Measurements from ENCODE around the gene FRS3. TPM values are rescaled to one million over a fixed set of nuclear protein-coding genes. Genes with fewer than 3 reads are reported as not detected.

The FRS3 gene
- total RNA-seq, 2 donors from 2014 or later, result 5.9 to 18.4 TPM

DNA sequence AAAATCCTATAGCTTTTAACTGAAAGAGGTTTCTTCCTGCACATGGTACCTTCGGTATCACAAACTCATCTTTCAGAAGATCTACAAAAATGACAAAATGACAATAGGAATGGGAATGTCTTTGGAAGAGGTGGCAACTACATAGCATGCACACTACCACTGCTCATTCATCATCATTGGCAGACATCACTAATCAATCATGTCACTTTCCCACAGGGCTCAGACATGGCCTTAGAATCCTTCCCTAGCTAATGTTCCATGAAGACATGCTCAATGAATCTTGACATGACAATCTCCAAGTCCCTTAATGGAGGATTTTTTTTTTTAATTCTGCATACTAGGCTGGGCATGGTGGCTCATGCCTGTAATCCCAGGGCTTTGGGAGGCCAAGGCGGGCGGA lies 29.3 kb downstream of the FRS3 start:
- Histone ChIP-seq H3K4me1 (replicated peaks) (no peaks in the 10 kb centered on the region), H3K4me3 (no peak overlapping the region), H3K36me3 (no peaks in the 10 kb centered on the region), H3K27ac (no peak overlapping the region), H3K9me3 (no peaks in the 10 kb centered on the region), H3K27me3 (replicated peaks; ENCODE audit: insufficient read depth) (no peaks in the 10 kb centered on the region)
- TF ChIP-seq POLR2A (IDR thresholded peaks at IDR 0.05), result no peak
- no peak for TF ChIP-seq POLR2AphosphoS5 (IDR thresholded peaks at IDR 0.05)
- TF ChIP-seq, protein P1, sequence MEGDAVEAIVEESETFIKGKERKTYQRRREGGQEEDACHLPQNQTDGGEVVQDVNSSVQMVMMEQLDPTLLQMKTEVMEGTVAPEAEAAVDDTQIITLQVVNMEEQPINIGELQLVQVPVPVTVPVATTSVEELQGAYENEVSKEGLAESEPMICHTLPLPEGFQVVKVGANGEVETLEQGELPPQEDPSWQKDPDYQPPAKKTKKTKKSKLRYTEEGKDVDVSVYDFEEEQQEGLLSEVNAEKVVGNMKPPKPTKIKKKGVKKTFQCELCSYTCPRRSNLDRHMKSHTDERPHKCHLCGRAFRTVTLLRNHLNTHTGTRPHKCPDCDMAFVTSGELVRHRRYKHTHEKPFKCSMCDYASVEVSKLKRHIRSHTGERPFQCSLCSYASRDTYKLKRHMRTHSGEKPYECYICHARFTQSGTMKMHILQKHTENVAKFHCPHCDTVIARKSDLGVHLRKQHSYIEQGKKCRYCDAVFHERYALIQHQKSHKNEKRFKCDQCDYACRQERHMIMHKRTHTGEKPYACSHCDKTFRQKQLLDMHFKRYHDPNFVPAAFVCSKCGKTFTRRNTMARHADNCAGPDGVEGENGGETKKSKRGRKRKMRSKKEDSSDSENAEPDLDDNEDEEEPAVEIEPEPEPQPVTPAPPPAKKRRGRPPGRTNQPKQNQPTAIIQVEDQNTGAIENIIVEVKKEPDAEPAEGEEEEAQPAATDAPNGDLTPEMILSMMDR (IDR thresholded peaks at IDR 0.05), result no peak
- 100% methylated on average over 3 of the region's 3 CpGs for whole genome bisulfite sequencing
- intact Hi-C loops (cut with DNase I), result no loop called here
- no peak for DNase-seq (ENCODE audit: low spot score)

DNA sequence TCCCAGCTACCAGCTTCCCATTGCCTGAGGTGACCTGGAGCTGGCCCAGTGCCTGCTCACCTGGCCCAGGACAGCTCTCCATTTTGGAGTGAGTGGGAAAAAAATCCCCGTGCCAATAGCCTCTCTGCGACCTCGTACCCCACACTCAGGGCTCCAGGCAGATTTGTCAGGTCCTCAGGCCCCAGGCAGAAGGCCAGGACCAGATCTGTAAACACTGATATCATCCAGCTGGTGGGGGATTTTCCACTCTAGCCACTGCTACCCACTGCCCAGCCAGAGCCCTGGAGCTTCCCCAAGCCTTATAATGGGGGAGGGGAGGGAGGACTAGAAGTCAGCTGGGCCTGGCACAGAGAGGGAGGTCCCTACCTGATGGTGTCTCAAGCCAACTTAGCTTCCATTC lies 31.2 kb downstream of the FRS3 start:
- WGBS, result 45% methylated on average over 3 of the region's 3 CpGs
- intact Hi-C loops (cut with DNase I), result no loop called here
- H3K27me3 ChIP-seq (replicated peaks; ENCODE audit: insufficient read depth), result no peaks in the 10 kb centered on the region
- peak overlapping the region; percentile 27 to 64 for H3K27ac ChIP-seq
- no peak for DNase-seq (ENCODE audit: low spot score)
- no peaks in the 10 kb centered on the region for H3K36me3 ChIP-seq
- TF ChIP-seq, protein P1 (IDR thresholded peaks at IDR 0.05), result no peak
- no peak for TF ChIP-seq POLR2AphosphoS5 (IDR thresholded peaks at IDR 0.05)
- TF ChIP-seq POLR2A (IDR thresholded peaks at IDR 0.05), result no peak
- no peaks in the 10 kb centered on the region for H3K4me1 ChIP-seq (replicated peaks)
- H3K9me3 ChIP-seq, result no peaks in the 10 kb centered on the region
- H3K4me3 ChIP-seq, result no peak overlapping the region

DNA sequence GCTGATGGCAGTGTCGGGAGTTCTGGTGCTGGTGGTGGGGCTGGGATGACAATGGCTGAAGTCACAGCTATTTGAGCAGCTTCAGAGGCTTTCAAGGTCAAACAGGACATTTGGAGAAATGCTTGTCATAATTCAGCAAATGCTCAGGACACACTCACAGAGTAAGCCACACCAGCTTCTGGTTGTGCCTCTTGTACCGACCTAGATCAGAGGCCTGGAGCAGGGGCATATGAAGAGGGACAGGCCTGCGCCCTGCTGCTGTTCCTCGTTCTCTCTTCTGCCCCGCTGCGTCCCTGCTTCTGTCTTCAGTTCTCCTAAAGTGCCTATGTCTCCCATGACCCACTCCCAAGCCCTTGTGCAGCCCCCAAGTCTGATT lies 31.6 kb downstream of the FRS3 start:
- H3K4me1 ChIP-seq (replicated peaks), result no peaks in the 10 kb centered on the region
- no peaks in the 10 kb centered on the region for H3K9me3 ChIP-seq
- no peak overlapping the region for H3K4me3 ChIP-seq
- TF ChIP-seq, protein P1 (IDR thresholded peaks at IDR 0.05), result no peak
- H3K36me3 ChIP-seq, result no peaks in the 10 kb centered on the region
- intact Hi-C loops (cut with DNase I), result no loop called here
- H3K27ac ChIP-seq, result peak overlapping the region; percentile 27 to 64
- H3K27me3 ChIP-seq (replicated peaks; ENCODE audit: insufficient read depth), result no peaks in the 10 kb centered on the region
- WGBS, result 83% methylated on average over 6 of the region's 6 CpGs
- DNase-seq (ENCODE audit: low spot score), result no peak

DNA sequence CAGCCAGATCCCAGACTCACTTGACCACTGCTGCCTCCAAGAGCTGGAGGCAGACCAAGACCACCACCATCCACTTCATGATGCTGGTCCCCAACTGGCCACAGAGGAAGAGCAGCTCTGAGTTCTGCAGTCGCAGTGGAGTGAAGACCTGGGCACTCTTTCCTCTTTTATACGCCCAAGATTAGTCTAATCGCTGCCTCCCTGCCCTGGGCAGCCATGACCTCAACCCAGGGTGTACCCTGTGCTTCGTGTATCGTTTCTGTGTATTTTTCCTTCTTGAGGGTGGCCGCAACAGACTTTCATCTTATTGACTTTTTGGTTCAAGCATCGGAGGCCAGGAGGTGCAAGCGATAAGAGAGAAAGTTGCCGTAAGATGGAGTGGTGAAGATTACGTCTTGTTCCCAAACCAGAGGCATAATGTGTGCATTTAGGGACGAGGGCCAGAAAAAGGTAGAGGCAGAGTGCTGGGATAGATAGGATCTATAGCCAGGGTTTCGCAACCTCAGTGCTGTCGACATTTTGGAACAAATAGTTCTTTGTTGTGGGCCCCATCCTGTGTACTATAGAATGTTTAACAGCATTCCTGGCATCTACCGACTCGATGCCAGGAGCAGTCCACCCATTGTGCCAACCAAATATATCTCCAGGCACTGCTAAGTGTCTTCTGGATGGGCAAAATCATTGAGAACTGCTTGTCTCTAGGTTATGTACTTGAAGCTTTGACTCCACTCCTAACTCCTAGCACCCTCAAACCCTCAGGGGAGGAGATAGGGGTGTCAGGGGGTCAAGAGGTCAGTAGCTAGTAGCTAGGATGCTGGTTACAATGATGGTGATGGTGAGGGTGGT lies 32.2 kb downstream of the FRS3 start, which contains the start of gene PGC:
PGC (minus strand) TSS at position 142 of the 846 bp plus-strand sequence; CDS start at position 79, 63 bp downstream.
- peak; percentile 85 for DNase-seq (ENCODE audit: low spot score)
- H3K27ac ChIP-seq, result peak within 1 kb of the TSS; percentile 27 to 64

More for the DNA sequence above, 32.2 kb downstream of the FRS3 start, which contains the start of gene PGC:
- Histone ChIP-seq H3K4me1 (replicated peaks) (no peaks in the 10 kb centered on the region), H3K9me3 (no peaks in the 10 kb centered on the region), H3K27me3 (replicated peaks; ENCODE audit: insufficient read depth) (no peaks in the 10 kb centered on the region), H3K36me3 (no peaks in the 10 kb centered on the region), H3K4me3 (no peak within 1 kb of the TSS)
- intact Hi-C loops (cut with DNase I), result no loop called here
- peak; percentile 84 for TF ChIP-seq POLR2AphosphoS5 (IDR thresholded peaks at IDR 0.05)
- no peak for TF ChIP-seq POLR2A (IDR thresholded peaks at IDR 0.05)
- TF ChIP-seq, protein P1 (IDR thresholded peaks at IDR 0.05), result no peak
- WGBS, result 46% methylated on average over 15 of the region's 15 CpGs
